WTC11 (cell line): ENCODE results near the gene SHISAL2A.

Experiments used
- FOXK1 ChIP-seq: sonication (generic); formaldehyde crosslinking; IDR thresholded peaks from 2 replicates; pipeline ENCODE4 v1.8.0; 2022; ENCODE audit warnings: mild to moderate bottlenecking, moderate library complexity, missing genetic modification reagents
- IRF2 ChIP-seq: sonication (generic); formaldehyde crosslinking; IDR thresholded peaks from 2 replicates; pipeline ENCODE4 v1.8.0; 2022; ENCODE audit warnings: low read depth, missing genetic modification reagents, borderline replicate concordance
- NFYB ChIP-seq: sonication (generic); formaldehyde crosslinking; conservative IDR thresholded peaks from 2 replicates; pipeline ENCODE4 v1.8.0; 2022; ENCODE audit warnings: low read depth, missing genetic modification reagents
- NR2C2 ChIP-seq: sonication (generic); formaldehyde crosslinking; IDR thresholded peaks from 2 replicates; pipeline ENCODE4 v1.8.0; 2022; ENCODE audit warnings: mild to moderate bottlenecking, missing genetic modification reagents
- TCF7 ChIP-seq: sonication (generic); formaldehyde crosslinking; IDR thresholded peaks from 2 replicates; pipeline ENCODE4 v1.8.0; 2022; ENCODE audit warnings: mild to moderate bottlenecking, low read depth, missing genetic modification reagents, moderate library complexity
- ZNF121 ChIP-seq: sonication (generic); formaldehyde crosslinking; IDR thresholded peaks from 2 replicates; pipeline ENCODE4 v1.8.0; 2023; ENCODE audit warnings: missing genetic modification reagents
- TF ChIP-seq, protein P1 (sequence below): fragments of 200-600 bp; IDR thresholded peaks from 2 replicates; pipeline ENCODE4 v1.8.0; 2022; ENCODE audit warnings: antibody characterized with exemption
- TF ChIP-seq, protein P2 (sequence below): sonication (generic); formaldehyde crosslinking; IDR thresholded peaks from 2 replicates; pipeline ENCODE4 v1.8.1; 2023; ENCODE audit warnings: mild to moderate bottlenecking, moderate library complexity, missing genetic modification reagents
- TF ChIP-seq, protein P3 (sequence below): sonication (generic); formaldehyde crosslinking; IDR thresholded peaks from 2 replicates; pipeline ENCODE4 v1.8.0; 2022; ENCODE audit warnings: mild to moderate bottlenecking, missing genetic modification reagents
- TF ChIP-seq, protein P4 (sequence below): sonication (generic); formaldehyde crosslinking; conservative IDR thresholded peaks from 2 replicates; pipeline ENCODE4 v1.8.1; 2023; ENCODE audit warnings: mild to moderate bottlenecking, low read depth, missing genetic modification reagents, moderate library complexity
- TF ChIP-seq, protein P5 (sequence below): sonication (generic); formaldehyde crosslinking; IDR thresholded peaks from 2 replicates; pipeline ENCODE4 v1.8.0; 2022; ENCODE audit warnings: mild to moderate bottlenecking, missing genetic modification reagents

DNA sequence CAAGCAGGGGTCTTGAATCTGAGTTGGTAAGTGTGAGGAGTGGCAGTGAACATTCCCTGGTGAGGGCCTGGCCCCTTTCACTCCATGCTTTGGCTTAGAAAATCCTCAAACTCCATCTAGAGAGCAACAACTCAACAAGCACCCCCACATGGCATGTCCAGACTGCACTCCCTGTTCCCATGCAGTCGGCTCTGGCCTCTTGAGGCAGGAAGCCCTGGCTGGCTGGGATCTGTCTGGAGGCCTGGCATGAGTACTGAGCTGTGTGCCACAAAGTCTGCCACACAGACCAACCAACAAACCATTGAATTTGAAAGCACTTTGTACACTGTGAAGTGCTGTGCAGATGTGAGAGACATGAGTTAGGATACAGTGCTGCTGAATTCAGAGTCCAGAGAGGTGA, 40.0 kb downstream of the SHISAL2A start:
- TF ChIP-seq, protein P1, sequence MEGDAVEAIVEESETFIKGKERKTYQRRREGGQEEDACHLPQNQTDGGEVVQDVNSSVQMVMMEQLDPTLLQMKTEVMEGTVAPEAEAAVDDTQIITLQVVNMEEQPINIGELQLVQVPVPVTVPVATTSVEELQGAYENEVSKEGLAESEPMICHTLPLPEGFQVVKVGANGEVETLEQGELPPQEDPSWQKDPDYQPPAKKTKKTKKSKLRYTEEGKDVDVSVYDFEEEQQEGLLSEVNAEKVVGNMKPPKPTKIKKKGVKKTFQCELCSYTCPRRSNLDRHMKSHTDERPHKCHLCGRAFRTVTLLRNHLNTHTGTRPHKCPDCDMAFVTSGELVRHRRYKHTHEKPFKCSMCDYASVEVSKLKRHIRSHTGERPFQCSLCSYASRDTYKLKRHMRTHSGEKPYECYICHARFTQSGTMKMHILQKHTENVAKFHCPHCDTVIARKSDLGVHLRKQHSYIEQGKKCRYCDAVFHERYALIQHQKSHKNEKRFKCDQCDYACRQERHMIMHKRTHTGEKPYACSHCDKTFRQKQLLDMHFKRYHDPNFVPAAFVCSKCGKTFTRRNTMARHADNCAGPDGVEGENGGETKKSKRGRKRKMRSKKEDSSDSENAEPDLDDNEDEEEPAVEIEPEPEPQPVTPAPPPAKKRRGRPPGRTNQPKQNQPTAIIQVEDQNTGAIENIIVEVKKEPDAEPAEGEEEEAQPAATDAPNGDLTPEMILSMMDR = no peak
- TF ChIP-seq IRF2 = no peak
- no peak for TF ChIP-seq NFYB
- TF ChIP-seq, protein P2, sequence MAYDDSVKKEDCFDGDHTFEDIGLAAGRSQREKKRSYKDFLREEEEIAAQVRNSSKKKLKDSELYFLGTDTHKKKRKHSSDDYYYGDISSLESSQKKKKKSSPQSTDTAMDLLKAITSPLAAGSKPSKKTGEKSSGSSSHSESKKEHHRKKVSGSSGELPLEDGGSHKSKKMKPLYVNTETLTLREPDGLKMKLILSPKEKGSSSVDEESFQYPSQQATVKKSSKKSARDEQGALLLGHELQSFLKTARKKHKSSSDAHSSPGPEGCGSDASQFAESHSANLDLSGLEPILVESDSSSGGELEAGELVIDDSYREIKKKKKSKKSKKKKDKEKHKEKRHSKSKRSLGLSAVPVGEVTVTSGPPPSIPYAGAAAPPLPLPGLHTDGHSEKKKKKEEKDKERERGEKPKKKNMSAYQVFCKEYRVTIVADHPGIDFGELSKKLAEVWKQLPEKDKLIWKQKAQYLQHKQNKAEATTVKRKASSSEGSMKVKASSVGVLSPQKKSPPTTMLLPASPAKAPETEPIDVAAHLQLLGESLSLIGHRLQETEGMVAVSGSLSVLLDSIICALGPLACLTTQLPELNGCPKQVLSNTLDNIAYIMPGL (CRISPR knock-in tag) = no peak
- no peak for TF ChIP-seq ZNF121
- no peak for TF ChIP-seq NR2C2 (CRISPR knock-in tag)
- TF ChIP-seq FOXK1 (CRISPR knock-in tag) = no peak
- TF ChIP-seq, protein P3, sequence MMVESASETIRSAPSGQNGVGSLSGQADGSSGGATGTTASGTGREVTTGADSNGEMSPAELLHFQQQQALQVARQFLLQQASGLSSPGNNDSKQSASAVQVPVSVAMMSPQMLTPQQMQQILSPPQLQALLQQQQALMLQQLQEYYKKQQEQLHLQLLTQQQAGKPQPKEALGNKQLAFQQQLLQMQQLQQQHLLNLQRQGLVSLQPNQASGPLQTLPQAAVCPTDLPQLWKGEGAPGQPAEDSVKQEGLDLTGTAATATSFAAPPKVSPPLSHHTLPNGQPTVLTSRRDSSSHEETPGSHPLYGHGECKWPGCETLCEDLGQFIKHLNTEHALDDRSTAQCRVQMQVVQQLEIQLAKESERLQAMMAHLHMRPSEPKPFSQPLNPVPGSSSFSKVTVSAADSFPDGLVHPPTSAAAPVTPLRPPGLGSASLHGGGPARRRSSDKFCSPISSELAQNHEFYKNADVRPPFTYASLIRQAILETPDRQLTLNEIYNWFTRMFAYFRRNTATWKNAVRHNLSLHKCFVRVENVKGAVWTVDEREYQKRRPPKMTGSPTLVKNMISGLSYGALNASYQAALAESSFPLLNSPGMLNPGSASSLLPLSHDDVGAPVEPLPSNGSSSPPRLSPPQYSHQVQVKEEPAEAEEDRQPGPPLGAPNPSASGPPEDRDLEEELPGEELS (CRISPR knock-in tag) = no peak
- TF ChIP-seq, protein P4, sequence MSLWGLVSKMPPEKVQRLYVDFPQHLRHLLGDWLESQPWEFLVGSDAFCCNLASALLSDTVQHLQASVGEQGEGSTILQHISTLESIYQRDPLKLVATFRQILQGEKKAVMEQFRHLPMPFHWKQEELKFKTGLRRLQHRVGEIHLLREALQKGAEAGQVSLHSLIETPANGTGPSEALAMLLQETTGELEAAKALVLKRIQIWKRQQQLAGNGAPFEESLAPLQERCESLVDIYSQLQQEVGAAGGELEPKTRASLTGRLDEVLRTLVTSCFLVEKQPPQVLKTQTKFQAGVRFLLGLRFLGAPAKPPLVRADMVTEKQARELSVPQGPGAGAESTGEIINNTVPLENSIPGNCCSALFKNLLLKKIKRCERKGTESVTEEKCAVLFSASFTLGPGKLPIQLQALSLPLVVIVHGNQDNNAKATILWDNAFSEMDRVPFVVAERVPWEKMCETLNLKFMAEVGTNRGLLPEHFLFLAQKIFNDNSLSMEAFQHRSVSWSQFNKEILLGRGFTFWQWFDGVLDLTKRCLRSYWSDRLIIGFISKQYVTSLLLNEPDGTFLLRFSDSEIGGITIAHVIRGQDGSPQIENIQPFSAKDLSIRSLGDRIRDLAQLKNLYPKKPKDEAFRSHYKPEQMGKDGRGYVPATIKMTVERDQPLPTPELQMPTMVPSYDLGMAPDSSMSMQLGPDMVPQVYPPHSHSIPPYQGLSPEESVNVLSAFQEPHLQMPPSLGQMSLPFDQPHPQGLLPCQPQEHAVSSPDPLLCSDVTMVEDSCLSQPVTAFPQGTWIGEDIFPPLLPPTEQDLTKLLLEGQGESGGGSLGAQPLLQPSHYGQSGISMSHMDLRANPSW (CRISPR knock-in tag) = no peak
- TF ChIP-seq, protein P5, sequence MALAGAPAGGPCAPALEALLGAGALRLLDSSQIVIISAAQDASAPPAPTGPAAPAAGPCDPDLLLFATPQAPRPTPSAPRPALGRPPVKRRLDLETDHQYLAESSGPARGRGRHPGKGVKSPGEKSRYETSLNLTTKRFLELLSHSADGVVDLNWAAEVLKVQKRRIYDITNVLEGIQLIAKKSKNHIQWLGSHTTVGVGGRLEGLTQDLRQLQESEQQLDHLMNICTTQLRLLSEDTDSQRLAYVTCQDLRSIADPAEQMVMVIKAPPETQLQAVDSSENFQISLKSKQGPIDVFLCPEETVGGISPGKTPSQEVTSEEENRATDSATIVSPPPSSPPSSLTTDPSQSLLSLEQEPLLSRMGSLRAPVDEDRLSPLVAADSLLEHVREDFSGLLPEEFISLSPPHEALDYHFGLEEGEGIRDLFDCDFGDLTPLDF (CRISPR knock-in tag) = no peak
- TF ChIP-seq TCF7 (CRISPR knock-in tag) = no peak
